ENCODE results near the gene ERFE. TPM values are rescaled to one million over a fixed set of nuclear protein-coding genes. Genes with fewer than 3 reads are reported as not detected.

ERFE gene
- total RNA-seq, 1 donor from 2014 or later = 86.8 TPM

DNA sequence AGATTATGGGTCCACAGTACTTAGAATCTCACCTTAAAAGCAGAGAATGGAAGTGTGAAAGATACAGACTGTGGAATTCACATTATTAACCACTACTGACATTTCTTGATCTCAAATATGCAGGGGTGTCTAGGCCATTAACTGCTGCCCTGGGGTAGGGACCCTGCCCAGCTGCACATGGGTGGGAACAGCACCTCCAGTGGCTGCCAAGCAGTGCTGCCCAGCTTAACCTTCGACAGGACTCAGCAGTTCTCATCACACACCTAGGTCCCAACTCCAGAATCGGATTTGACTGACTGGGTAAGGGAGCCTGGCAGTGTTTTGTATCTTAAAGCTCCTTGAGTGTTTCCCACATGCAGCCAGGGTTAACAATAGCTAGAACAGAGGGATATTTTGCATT is 14.9 kb downstream of the ERFE start:
- DNase-seq (ENCODE audit: low read depth) = no peak
- TF ChIP-seq, protein P1, sequence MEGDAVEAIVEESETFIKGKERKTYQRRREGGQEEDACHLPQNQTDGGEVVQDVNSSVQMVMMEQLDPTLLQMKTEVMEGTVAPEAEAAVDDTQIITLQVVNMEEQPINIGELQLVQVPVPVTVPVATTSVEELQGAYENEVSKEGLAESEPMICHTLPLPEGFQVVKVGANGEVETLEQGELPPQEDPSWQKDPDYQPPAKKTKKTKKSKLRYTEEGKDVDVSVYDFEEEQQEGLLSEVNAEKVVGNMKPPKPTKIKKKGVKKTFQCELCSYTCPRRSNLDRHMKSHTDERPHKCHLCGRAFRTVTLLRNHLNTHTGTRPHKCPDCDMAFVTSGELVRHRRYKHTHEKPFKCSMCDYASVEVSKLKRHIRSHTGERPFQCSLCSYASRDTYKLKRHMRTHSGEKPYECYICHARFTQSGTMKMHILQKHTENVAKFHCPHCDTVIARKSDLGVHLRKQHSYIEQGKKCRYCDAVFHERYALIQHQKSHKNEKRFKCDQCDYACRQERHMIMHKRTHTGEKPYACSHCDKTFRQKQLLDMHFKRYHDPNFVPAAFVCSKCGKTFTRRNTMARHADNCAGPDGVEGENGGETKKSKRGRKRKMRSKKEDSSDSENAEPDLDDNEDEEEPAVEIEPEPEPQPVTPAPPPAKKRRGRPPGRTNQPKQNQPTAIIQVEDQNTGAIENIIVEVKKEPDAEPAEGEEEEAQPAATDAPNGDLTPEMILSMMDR (conservative IDR thresholded peaks at IDR 0.05; ENCODE audit: low read depth, low read length) = peak; percentile 39
- H3K4me3 ChIP-seq (ENCODE audit: low read depth, low read length) = no peak overlapping the region

DNA sequence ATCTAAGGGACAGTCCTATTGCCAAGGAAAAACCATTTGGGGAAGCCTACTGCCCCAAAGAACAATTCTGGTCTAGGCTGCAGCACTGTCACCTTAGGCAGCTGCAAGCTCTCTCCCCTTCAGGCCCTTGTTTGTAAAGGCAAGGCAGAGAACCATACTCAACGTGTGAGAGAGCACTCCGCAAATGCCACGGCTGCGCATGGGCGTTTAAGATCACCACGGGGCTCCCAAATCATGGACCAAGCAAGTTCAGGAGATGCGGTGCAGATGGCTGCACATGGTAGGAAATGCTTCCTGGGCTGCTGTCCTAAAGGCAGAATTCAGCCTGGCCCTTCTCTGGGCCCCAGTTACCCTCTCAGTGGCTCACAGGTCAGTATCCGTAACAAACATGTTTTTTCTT is 15.5 kb downstream of the ERFE start:
- TF ChIP-seq, protein P1 (conservative IDR thresholded peaks at IDR 0.05; ENCODE audit: low read depth, low read length) = no peak
- H3K4me3 ChIP-seq (ENCODE audit: low read depth, low read length) = no peak overlapping the region
- no peak for DNase-seq (ENCODE audit: low read depth)

GRCh38 chr2:238174701-238175100 is 15.9 kb downstream of the ERFE start:
- TF ChIP-seq, protein P1 (conservative IDR thresholded peaks at IDR 0.05; ENCODE audit: low read depth, low read length) = no peak
- H3K4me3 ChIP-seq (ENCODE audit: low read depth, low read length) = no peak overlapping the region
- no peak for DNase-seq (ENCODE audit: low read depth)

GRCh38 chr2:238176613-238177012 is 17.8 kb downstream of the ERFE start:
- DNase-seq (ENCODE audit: low read depth) = no peak
- TF ChIP-seq, protein P1 (conservative IDR thresholded peaks at IDR 0.05; ENCODE audit: low read depth, low read length) = no peak
- no peak overlapping the region for H3K4me3 ChIP-seq (ENCODE audit: low read depth, low read length)

DNA sequence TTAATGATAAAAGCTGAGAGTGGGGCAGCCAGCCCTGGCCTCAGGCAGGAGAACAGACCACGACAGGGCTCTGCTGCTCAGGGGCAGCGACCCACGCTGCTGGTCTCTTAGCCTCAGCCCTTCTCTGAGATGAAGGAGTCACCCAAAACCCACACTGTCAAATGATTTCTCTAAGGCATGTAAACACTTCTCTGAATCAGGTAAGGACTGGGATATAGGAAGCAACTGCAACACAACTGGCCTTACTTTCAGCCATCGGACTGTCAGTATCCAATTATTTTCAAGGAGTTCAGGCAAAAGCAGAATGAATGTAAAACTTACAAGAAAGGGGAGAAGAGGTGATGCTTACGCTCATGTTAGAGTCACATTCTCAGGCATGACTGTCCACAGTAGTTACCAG is 21.8 kb downstream of the ERFE start:
- no peak overlapping the region for H3K4me3 ChIP-seq (ENCODE audit: low read depth, low read length)
- no peak for DNase-seq (ENCODE audit: low read depth)
- TF ChIP-seq, protein P1 (conservative IDR thresholded peaks at IDR 0.05; ENCODE audit: low read depth, low read length) = no peak

- no peak for DNase-seq (ENCODE audit: low read depth)
- TF ChIP-seq, protein P1 (conservative IDR thresholded peaks at IDR 0.05; ENCODE audit: low read depth, low read length) = no peak
- H3K4me3 ChIP-seq (ENCODE audit: low read depth, low read length) = no peak overlapping the region
Observed at GRCh38 chr2:238182362-238182761, 23.6 kb downstream of the ERFE start.

DNA sequence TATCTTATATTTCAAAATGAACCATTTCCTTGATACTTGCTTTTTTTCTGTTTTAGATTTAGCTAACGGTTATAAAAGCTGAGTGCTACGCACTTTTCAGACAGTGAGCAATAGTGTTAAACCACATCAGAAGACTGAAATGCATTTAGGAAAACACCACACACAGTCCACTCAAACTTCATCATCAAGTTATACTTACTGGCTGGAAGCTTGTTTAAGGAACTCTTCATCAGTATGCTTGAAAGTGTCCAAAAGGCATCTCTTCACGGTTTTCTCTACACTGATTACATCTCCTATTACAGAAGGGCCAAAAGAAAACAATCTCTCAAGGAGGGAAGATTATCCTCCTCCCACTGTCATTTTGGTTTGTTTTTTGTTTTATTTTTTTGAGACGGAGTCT is 25.1 kb downstream of the ERFE start:
- TF ChIP-seq, protein P1 (conservative IDR thresholded peaks at IDR 0.05; ENCODE audit: low read depth, low read length) = no peak
- DNase-seq (ENCODE audit: low read depth) = no peak
- H3K4me3 ChIP-seq (ENCODE audit: low read depth, low read length) = no peak overlapping the region
